CMK (cell line): Measurements from ENCODE around the gene OPN4.

ENCODE experiments used
- DNase-seq: peaks from one replicate; pipeline ENCODE4 v3.0.0-alpha.2; 2010; ENCODE audit warnings: low read depth

The OPN4 gene

GRCh38 chr10:86647773-86648703 is 6.3 kb upstream of the OPN4 start:
- no peak for DNase-seq

- DNase-seq = no peak
Measured at GRCh38 chr10:86648704-86649427, 5.5 kb upstream of the OPN4 start.

- no peak for DNase-seq
Measured at GRCh38 chr10:86649471-86650150, 4.7 kb upstream of the OPN4 start.

- DNase-seq = no peak
Measured at GRCh38 chr10:86650151-86650550, 4.2 kb upstream of the OPN4 start.

- DNase-seq = no peak
Measured at GRCh38 chr10:86651021-86651471, 3.3 kb upstream of the OPN4 start.

- DNase-seq = no peak
Measured at GRCh38 chr10:86651631-86652331, 2.6 kb upstream of the OPN4 start.

GRCh38 chr10:86652361-86653202 is 1.8 kb upstream of the OPN4 start:
- no peak for DNase-seq

GRCh38 chr10:86653379-86653778 is 968 bp upstream of the OPN4 start:
- no peak for DNase-seq

- DNase-seq = no peak
Measured at GRCh38 chr10:86653987-86654386, 360 bp upstream of the OPN4 start.

GRCh38 chr10:86655173-86655540 is 810 bp downstream of the OPN4 start:
- DNase-seq = no peak

- DNase-seq = no peak
Measured at GRCh38 chr10:86655596-86655995, 1.2 kb downstream of the OPN4 start.

- DNase-seq = no peak
Measured at GRCh38 chr10:86657011-86657395, 2.7 kb downstream of the OPN4 start.

- DNase-seq = no peak
Measured at GRCh38 chr10:86657396-86658011, 3.2 kb downstream of the OPN4 start.

- no peak for DNase-seq
Measured at GRCh38 chr10:86658261-86658741, 4.0 kb downstream of the OPN4 start.

GRCh38 chr10:86658751-86659150 is 4.4 kb downstream of the OPN4 start:
- no peak for DNase-seq

- DNase-seq = no peak
Measured at GRCh38 chr10:86659161-86659691, 4.9 kb downstream of the OPN4 start.

GRCh38 chr10:86659721-86660453 is 5.5 kb downstream of the OPN4 start:
- DNase-seq = no peak

- no peak for DNase-seq
Measured at GRCh38 chr10:86661161-86662025, 7.0 kb downstream of the OPN4 start.
